Thyroid gland (tissue), 4 donors: ENCODE results near the gene KIAA2012.

ENCODE experiments used
- POLR2A ChIP-seq, 2 donors: fragments of 450-650 bp; IDR thresholded peaks; one replicate each; pipeline ENCODE4 v1.6.1; 2017; ENCODE audit warnings: antibody characterized with exemption in 2 of 2, mild to moderate bottlenecking in 2 of 2, moderate library complexity in 1 of 2
- TF ChIP-seq, protein P1 (sequence below), 6 experiments: fragments of 200-600 bp in 3 of 6; fragments of 450-650 bp in 3 of 6; sonication (generic) in 3 of 6; IDR thresholded peaks; one replicate each; pipeline ENCODE4 v1.5.1; 2016 to 2019; ENCODE audit warnings: antibody characterized with exemption in 6 of 6, mild to moderate bottlenecking in 2 of 6, inconsistent platforms in 1 of 6, moderate library complexity in 1 of 6

- no peak for TF ChIP-seq POLR2A (IDR thresholded peaks at IDR 0.05)
- TF ChIP-seq, protein P1, sequence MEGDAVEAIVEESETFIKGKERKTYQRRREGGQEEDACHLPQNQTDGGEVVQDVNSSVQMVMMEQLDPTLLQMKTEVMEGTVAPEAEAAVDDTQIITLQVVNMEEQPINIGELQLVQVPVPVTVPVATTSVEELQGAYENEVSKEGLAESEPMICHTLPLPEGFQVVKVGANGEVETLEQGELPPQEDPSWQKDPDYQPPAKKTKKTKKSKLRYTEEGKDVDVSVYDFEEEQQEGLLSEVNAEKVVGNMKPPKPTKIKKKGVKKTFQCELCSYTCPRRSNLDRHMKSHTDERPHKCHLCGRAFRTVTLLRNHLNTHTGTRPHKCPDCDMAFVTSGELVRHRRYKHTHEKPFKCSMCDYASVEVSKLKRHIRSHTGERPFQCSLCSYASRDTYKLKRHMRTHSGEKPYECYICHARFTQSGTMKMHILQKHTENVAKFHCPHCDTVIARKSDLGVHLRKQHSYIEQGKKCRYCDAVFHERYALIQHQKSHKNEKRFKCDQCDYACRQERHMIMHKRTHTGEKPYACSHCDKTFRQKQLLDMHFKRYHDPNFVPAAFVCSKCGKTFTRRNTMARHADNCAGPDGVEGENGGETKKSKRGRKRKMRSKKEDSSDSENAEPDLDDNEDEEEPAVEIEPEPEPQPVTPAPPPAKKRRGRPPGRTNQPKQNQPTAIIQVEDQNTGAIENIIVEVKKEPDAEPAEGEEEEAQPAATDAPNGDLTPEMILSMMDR (IDR thresholded peaks at IDR 0.05): no peak
Measured at GRCh38 chr2:202094426-202094986, 21.5 kb downstream of the KIAA2012 start.
